WERI-Rb-1 (cell line): Measurements from ENCODE around the gene SNX32.

Experiments
- DNase-seq: peaks from one replicate; pipeline ENCODE4 v3.0.0-alpha.2; 2020
- H3K27ac ChIP-seq: fragments of 250-450 bp; sonication (Bioruptor Pico); 2 replicates; pipeline ENCODE4 v1.5.1; 2020; ENCODE audit warnings: mild to moderate bottlenecking, moderate library complexity
- H3K27me3 ChIP-seq: fragments of 250-450 bp; sonication (Bioruptor Pico); 2 replicates; pipeline ENCODE4 v1.5.1; 2021; ENCODE audit warnings: mild to moderate bottlenecking, low read depth, moderate library complexity; ENCODE audit not compliant: insufficient read depth, severe bottlenecking
- H3K36me3 ChIP-seq: fragments of 250-450 bp; sonication (Bioruptor Pico); 2 replicates; pipeline ENCODE4 v1.5.1; 2020; ENCODE audit warnings: mild to moderate bottlenecking, moderate library complexity
- H3K4me3 ChIP-seq: 2 replicates; pipeline ENCODE4 v1.5.1; 2011; ENCODE audit warnings: low read depth, mild to moderate bottlenecking, control low read depth, low read length
- H3K9me3 ChIP-seq: fragments of 250-450 bp; sonication (Bioruptor Pico); 2 replicates; pipeline ENCODE4 v1.5.1; 2021; ENCODE audit warnings: mild to moderate bottlenecking, moderate library complexity; ENCODE audit not compliant: severe bottlenecking
- TF ChIP-seq, protein P1 (sequence below): IDR thresholded peaks from 2 replicates; pipeline ENCODE4 v1.5.1; 2011; ENCODE audit warnings: low read depth, mild to moderate bottlenecking, control low read depth, inconsistent platforms, low read length

The SNX32 gene

DNA sequence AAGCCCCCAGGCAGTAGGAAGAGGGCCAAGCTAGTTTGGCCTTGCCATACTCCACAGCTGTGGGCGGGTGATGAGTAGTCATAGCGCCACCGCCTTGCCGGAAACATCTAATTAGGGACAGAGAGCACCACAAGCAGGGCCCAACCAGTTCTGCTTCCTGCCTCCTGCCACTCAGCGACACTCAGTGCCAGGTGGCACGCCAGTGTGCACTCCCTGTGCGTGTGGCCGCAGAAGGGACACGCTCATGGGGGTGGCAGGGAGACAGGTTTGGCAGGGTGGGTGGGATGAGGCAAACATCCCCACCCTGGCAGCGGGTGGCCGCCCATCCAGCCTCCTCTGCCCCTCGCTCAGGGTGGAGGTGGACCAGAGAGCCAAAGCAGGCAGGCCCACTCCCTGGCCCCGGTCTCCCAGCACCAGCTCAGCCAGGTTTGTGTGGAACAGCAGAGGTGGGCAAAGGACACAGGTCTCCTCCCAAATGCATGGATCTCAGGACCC is 42.0 kb upstream of the SNX32 start:
- no peak overlapping the region for H3K4me3 ChIP-seq

DNA sequence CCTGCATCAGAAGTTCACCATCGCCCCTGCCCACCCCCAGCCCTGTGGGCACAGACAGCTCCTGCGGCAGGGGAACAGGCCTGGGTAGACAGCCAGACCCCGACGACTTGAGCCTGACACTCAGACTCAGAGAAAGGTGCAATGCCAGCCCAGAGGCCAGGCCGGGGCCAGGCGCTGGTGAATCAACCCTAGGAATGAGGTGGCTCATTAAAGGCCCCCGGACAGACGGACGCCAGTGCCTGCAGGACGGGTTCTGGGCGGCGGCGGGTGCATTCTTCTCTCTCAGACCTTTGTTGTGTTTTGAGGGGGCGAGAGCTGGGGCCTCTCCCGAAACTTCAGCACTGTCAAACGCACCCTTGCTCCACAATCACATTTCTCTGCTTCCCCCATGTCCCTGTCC is 41.3 kb upstream of the SNX32 start:
- TF ChIP-seq, protein P1, sequence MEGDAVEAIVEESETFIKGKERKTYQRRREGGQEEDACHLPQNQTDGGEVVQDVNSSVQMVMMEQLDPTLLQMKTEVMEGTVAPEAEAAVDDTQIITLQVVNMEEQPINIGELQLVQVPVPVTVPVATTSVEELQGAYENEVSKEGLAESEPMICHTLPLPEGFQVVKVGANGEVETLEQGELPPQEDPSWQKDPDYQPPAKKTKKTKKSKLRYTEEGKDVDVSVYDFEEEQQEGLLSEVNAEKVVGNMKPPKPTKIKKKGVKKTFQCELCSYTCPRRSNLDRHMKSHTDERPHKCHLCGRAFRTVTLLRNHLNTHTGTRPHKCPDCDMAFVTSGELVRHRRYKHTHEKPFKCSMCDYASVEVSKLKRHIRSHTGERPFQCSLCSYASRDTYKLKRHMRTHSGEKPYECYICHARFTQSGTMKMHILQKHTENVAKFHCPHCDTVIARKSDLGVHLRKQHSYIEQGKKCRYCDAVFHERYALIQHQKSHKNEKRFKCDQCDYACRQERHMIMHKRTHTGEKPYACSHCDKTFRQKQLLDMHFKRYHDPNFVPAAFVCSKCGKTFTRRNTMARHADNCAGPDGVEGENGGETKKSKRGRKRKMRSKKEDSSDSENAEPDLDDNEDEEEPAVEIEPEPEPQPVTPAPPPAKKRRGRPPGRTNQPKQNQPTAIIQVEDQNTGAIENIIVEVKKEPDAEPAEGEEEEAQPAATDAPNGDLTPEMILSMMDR = no peak
- H3K27ac ChIP-seq = no peak overlapping the region
- H3K4me3 ChIP-seq = no peak overlapping the region
- H3K36me3 ChIP-seq = no peaks in the 10 kb centered on the region
- no peaks in the 10 kb centered on the region for H3K27me3 ChIP-seq
- H3K9me3 ChIP-seq = no peaks in the 10 kb centered on the region
- no peak for DNase-seq

More for the DNA sequence above, 42.0 kb upstream of the SNX32 start:
- Histone ChIP-seq H3K27ac (no peak overlapping the region), H3K36me3 (no peaks in the 10 kb centered on the region), H3K27me3 (no peaks in the 10 kb centered on the region), H3K9me3 (no peaks in the 10 kb centered on the region)
- TF ChIP-seq, protein P1 = no peak
- no peak for DNase-seq

GRCh38 chr11:65793144-65793581 is 40.6 kb upstream of the SNX32 start:
- DNase-seq = no peak
- Histone ChIP-seq H3K4me3 (no peak overlapping the region), H3K36me3 (no peaks in the 10 kb centered on the region), H3K27ac (no peak overlapping the region), H3K9me3 (no peaks in the 10 kb centered on the region), H3K27me3 (no peaks in the 10 kb centered on the region)
- TF ChIP-seq, protein P1 = no peak

GRCh38 chr11:65793625-65794400 is 40.0 kb upstream of the SNX32 start:
- Histone ChIP-seq H3K27me3 (no peaks in the 10 kb centered on the region), H3K36me3 (no peaks in the 10 kb centered on the region), H3K9me3 (no peaks in the 10 kb centered on the region), H3K27ac (no peak overlapping the region), H3K4me3 (no peak overlapping the region)
- TF ChIP-seq, protein P1 = no peak
- no peak for DNase-seq

- Histone ChIP-seq H3K9me3 (no peaks in the 10 kb centered on the region), H3K36me3 (no peaks in the 10 kb centered on the region), H3K27ac (no peak overlapping the region), H3K4me3 (no peak overlapping the region), H3K27me3 (no peaks in the 10 kb centered on the region)
- TF ChIP-seq, protein P1 = no peak
- DNase-seq = no peak
Observed at GRCh38 chr11:65794570-65795510, 38.9 kb upstream of the SNX32 start.
